HG03354 (cell line): ENCODE measurements around the gene KCNC1.

Source experiments
- ATAC-seq: cut with Tn5 transposase; IDR thresholded peaks from one replicate; pipeline ENCODE4 v1.9.1; 2021; ENCODE audit warnings: mild to moderate bottlenecking; ENCODE audit not compliant: unreplicated experiment, poor library complexity, severe bottlenecking

Gene KCNC1

DNA sequence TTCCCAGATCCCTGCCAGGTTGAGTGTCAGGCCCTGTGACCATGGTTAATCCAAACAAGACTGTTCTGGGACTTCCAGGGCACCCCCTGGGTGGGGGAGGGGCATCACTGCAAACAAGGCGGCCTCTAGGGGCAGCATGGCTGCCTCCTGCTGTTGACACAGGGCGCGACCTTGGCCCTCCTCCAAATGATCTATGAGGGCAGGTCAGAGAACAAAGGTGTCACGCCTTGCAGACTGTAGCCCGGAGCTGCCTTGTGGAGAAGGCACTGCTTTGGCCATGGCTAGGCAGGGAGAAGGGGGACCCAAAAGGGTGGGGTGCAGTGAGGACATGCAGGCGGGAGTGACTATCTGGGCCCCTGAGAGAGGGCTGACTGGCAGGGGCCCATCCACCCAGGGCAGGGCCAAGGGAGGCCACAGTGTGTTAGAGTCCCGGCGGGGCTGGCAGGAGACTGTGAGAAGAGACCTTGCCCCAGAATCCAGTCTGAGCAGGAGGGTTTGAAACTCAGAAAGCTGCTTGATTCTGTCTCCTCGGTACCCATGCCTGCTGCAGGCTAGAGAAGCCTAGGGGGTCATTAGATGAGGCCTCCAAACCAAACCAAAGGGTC lies 35.6 kb downstream of the KCNC1 start:
- ATAC-seq, result no peak

DNA sequence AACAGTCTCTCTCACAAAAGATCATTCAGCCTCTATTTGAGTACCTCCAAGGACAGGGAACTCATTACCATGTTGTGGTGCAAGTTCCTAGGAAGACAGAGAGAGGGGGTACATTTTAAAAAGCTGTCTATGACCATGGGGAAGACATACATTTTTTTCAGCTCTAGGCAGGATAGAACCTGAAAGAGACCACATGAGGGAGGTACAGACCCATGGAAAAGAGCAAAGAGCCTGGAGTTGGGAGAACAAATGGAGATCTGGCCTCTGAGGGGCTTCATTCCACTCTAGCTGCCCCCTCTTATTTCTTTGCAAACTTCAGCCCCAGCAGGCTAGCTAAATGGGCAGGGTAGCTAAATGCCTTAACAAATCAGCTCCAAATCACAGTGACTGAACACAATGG lies 36.3 kb downstream of the KCNC1 start:
- no peak for ATAC-seq

DNA sequence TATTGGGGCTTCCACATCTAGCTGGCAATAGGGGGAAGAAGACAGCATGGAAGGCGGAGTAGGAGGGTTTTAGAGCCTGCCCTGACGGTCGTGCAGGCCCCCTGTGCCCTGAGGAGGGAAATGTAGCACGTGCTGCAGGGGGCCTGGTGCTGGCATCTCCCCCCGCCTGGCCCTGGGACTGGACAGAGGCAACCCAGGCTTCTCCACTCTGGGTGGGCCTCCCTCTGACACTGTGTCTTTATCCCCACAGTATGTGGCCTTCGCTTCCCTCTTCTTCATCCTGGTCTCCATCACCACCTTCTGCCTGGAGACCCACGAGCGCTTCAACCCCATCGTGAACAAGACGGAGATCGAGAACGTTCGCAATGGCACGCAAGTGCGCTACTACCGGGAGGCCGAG lies 36.8 kb downstream of the KCNC1 start:
- no peak for ATAC-seq

DNA sequence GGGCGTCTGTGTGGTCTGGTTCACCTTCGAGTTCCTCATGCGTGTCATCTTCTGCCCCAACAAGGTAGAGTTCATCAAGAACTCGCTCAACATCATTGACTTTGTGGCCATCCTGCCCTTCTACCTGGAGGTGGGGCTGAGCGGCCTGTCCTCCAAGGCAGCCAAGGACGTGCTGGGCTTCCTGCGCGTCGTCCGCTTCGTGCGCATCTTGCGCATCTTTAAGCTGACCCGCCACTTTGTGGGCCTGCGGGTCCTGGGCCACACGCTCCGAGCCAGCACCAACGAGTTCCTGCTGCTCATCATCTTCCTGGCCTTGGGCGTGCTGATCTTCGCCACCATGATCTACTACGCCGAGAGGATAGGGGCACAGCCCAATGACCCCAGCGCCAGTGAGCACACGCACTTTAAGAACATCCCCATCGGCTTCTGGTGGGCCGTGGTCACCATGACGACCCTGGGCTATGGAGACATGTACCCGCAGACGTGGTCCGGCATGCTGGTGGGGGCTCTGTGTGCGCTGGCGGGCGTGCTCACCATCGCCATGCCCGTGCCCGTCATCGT lies 37.3 kb downstream of the KCNC1 start:
- no peak for ATAC-seq

DNA sequence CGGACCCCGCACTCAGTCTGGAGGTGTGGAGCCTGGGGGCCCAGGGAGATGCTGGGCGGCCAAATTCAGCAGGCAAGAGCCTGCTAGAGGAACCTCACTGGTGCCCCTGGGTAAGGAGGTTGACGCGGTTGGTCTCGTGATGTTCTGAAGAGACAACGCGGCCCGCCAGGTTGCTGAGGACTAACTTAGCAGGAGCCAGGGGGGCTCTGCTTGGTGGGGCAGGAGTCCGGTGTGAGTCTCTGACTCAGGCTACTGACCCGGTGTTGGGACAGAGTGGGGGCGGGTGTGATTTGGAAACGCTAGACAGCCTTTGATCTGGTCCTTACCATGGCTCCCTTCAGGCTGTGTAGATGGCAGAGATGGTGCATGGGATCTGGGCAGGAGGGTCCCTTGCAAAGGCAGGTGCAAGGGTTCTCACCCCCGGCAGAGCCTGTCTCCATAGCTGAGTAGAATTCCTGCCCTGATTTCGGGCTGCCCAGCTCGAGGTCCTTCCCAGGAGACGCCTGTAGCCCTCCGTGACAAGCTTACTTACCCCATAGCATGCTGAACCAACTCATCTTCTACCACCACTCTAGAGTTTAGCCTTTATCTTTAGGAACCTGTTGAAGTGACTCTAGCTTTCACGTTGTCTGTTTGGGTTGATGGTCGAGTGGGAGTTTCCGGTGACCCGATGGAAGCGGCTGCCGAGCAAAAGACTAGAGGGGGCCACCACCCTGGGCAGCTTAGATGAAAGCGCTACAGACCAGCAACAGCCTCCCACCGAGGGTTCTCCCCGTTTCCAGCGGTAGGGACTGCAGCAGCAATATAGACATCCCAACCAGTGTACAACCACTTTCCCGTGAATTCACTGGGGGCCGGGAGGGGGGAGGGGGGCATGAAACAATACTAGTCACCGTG lies 38.4 kb downstream of the KCNC1 start:
- ATAC-seq, result no peak

DNA sequence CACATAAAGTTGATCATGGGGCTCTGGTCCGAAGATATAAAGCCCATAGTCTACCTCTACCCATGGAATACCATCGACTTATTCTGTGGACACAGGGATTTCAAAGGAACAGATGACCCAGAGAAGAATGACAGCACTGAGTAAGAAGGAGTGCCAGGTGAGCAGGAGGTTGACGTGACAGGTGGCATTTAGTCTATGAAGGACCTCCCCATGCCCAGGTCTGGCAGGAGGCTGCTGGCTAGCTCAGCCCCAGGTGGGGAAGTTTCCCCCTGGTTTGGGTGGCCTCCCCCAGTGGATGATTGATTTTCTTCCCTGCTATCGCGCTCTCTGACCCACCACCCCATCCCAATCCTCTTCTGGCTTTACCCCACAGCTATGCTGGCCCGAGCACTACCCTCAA lies 39.1 kb downstream of the KCNC1 start:
- no peak for ATAC-seq

DNA sequence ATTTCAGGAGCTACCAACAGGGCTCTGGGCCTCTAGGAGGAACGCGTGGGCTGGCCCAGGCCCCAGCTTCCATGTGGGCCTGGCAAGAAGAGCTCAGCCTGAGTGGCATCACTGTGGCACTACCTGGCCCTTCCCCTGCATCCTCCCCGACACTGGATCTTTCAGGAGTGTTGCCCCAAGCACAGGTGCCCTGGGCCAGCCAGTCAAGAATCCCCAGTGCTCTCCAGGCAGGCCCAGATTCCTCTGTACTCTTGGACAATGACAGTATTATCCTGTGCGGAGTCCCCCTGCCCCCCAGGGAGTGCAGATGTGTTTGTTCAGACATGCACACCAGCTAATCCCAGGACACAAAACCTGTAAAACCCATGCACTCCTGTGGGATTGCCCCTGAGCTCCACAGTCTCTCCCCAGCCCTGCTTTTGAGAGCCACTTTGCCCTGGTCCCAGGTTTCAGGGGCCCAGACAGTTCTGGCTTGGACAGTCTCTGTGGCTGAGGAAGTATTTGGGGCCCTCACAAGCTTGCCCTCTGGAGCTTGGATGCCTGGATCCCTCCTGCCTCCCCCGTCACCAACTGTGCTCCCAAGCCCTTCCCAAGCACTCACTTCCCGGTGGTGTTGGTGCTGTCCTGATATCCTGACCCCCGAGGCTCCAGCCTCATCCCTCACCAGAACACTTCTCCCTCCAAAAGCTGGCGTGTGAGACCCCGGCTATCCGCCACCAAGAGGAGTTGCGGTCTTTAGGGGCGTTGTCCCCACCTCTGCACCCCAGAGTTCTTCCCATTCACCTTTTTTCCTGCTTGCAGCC lies 39.9 kb downstream of the KCNC1 start:
- no peak for ATAC-seq

DNA sequence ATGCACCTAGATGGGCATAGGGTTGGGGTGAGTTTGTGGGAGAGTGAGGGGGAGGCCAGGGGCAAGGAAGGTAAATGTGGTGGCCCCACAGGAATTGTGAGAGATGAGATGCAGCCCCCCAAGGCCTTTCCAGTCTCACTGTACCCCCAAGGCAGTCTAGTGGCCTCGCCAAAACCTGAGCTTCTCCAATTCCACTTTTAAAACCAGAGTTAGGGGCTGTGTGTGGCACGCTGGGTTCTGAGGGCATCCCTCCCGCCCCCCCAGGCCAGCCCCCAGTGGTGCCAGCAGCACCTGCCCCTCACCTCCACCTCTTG lies 40.4 kb downstream of the KCNC1 start:
- ATAC-seq, result no peak

DNA sequence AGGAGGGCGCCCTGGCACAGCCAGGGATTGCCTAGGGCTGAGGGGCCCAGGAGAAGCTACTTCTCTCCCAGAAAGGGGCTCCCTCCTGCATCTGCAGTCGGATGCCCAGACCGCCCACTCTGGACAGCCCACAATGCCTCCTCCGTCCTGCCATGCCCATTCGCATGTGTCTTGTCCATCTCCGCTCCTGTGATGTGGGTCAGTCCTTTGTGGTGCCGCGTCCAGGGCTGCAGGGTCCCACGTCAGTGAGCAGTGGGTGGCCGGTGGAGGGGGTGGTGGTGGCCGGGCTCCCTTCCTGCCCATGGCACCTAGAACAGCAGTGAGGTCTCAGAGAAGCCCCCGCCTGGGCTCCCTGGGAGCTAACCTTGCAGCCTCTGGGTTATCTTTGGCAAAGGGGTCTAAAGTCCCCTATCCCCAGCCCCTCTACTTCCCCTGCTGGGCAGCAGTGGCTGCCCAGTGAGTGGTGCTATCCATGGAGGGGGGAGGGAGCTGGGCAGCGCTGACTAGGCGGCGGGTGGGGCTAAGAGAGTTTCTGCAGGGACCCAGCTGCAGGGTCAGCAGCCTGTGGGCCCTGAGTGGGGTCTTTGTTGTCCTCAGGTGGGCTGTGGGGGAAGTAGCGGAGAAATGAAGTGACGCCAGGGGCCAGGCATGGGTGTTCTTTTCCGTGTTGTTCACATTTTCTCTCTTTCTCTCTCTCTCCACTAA lies 41.1 kb downstream of the KCNC1 start:
- ATAC-seq, result no peak

DNA sequence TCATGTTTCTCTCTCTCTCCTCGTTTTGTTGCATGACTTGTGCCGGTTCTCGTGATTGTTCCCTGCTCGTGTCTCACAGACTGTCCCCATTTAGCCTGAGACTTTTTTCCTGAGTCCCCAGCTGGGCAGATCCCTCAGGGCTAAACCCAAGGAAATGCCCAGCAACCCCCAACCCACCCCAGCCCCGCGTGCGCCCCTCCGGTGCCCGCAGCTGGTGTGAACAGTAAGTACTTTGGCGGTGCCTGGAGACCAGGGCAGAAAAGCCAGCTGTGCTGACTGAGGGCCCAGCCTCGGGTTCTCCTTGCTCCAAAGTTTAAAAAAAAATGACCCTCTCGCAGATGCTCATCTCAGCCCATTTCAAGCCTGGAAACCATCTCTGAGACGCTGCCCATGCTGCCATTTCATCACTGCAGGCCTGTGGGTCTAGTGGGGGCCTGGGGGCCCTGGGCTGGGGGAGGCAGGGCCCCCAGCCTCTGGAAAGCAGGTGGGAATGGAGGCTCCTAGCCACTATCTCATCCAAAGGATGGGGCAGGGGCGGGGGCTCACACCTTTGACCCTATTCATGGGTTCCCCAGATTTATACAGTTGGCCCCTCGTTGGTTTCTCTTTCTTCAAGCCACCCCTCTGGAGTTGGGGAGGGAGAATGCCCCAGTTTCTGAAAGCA lies 41.8 kb downstream of the KCNC1 start:
- no peak for ATAC-seq

DNA sequence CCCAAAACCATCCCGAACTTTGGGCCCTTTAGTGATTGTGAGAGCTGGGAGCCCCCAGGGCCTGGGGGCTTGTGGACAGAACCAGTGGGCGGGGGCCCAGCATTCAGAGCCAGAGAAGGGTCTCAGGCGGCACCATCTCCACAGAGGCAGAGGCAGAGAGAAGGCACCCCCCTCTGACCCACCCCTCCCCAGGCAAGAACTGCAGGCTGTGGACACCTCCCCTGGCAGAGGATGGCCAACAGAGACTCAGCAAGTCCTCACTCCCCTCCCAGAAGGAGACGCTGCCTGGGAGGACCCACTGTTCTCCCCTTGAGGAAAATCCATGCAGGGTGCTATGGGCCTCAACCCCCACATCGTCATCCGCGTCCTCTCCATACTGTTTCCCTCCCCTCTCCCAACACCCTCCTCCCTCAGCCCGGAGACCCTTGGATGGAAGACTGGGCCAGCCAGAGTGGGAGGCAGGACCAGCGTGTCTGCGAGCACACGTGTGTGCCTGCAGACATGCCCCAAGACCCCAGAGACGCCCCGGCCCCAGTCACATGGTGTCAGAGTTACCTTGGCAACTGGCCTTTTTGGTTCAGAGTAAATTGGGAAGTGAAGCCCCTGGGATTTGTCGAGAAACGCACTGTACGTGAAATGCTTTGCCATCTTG lies 42.6 kb downstream of the KCNC1 start:
- no peak for ATAC-seq

DNA sequence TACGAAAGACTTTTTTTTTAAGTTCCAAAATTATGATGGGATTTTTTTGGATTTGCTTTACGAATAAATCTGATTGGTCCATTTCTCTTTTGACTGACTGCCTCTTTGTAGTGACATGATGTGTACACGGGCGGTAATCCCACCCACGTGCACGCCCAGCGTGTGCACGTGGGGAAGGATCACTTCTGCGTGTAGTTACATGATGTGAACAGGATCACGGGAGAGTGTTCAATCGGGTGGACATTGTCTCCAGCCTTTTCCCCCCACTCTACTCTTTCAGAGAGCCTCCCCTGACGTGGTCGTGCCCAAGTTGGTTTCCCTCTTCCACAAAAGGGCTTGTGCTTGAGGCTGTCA lies 43.1 kb downstream of the KCNC1 start:
- ATAC-seq, result no peak

DNA sequence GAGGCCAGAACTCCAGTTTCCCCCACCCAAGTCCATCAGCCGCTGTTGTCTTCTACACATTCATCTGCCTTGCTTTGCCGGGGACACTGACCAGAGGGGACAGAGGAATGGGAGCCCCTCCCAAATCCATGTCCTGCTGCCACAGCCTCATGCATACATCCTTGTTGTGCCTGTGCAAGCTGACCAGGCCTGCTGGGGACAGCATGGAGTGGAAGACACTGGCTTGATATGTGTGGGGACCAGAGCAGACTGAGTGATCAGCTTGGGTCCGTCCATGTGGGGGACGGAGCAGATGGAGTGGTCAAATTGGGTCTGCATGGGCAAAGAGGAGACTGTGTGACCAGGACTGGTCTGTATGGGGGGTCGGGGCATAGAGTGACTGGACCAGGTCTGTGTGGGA lies 43.8 kb downstream of the KCNC1 start:
- ATAC-seq, result no peak

DNA sequence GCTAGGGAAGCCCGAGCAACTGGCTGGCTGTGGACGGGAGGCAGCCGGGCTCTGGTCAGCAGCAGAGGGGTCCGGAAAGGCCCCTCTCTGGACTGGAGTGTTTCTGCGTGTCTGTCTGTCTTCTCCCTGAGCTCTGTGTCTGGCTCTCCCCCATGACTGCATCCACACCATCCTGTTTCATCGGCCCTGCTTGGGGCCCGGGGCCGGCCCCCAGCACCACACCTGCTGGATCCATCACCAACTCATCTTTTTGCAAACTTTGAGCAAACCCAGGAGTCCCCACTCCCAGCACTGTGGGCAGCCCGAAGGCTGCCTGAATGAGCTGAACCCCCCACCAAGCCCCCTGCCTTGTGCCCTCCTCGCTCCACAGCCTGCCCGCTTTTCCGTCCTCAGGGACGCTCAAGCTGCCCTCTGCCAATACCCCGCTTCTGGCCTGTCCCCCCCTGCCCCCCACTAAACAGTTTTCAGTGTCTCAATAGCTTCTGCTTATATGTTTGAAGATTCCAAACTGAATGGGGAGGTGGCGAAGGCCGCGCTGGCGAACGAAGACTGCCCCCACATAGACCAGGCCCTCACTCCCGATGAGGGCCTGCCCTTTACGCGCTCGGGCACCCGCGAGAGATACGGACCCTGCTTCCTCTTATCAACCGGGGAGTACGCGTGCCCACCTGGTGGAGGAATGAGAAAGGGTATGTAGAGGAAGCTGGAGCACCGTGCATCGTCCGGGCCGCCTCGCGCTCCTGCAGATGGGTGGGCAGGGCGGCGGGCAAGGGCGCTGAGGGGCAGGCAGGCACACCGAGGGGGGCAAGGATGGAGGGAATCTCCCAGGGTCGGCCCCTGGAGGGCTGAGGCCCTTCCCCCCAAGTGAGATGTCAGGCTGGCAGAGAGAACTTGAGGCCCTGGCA lies 44.6 kb downstream of the KCNC1 start:
- ATAC-seq, result no peak

DNA sequence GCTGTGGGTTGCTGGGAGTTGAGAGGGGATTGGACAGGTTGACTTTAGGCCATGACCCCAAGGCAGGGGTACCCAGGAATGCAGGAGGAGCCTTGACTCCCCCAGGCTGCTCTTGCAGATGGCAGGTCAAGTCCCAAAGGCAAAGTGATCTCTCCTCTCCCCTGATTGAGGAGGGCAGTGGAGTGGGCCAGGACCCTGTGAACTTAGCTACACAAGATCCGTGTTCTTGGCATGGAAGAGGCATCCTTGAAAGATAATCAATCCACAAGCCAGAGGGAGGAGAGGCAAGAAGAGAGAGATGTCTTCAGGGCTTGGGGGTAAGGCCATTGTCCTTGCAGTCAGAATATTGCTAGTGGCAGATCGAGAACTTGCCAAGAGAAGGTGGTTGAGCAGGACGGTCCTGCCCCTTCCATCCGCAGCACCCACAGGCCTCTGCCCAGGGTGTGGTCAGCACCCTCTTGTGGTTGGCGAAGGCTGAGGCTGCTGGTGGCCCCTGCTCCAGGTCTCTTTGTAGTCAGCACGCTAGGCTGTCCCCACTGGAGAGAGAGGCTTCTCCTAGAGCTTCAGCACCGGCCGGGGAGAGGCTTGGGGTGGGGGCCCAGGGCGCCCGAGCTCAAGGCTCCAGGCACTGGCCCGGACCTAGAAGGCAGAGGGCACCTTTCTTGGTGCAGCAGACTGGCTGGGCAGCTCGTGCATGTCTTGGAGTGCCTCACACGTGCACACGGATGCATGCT lies 45.4 kb downstream of the KCNC1 start:
- no peak for ATAC-seq

DNA sequence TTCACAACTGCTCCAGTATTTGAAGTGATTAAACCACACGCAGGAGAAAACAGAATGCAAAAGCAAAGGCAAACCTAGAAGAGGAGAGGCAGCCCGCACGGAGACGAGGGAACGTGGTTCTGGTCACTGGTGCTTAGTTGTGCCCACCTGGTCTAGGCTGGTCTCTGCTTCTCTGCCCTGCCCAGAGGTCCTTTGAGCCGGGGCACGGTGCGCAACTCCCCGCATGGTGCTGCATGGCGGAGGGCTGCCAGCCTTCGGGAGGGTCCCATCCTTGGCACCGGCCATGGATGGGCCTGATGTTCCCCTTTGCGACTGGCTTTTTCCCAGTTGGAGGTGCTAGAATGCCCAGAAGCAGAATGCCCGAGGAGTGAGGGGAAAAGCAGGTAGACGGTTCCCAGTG lies 46.1 kb downstream of the KCNC1 start:
- ATAC-seq, result no peak

DNA sequence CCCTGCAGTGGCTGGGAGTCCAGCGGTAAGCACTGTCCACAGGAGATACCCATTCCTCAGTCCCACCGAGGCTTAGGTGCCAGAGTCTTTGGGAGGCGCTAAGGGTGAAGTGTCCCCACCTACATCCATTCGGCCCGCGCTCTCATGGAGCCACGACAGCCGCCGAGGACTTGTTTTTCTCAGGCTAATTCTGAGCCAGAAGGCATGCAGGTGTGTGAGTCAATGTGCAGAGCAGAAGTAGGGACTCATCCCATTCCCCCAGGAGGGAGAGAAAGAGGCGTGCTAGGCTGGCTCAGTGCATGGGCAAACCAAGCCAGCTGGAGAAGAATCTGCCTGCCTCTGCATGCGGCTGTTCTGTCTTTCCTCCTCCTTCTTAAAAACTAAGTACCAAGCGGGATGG lies 46.6 kb downstream of the KCNC1 start:
- ATAC-seq, result no peak
